Calu3 (cell line): ENCODE data around the gene F2RL3. TPM values are rescaled to one million over a fixed set of nuclear protein-coding genes. Genes with fewer than 3 reads are reported as not detected.

Source experiments
- BruUV-seq: library from RNA; stranded (reverse); fragments of 400-500 nt; replicated peaks from 2 replicates; lab custom pipeline; 2021; lab: Mats Ljungman, UMichigan
- CTCF ChIA-PET: fragments of 300-600 bp; sonication (Branson Sonifier 250); formaldehyde crosslinking; loops from one replicate; lab custom pipeline; 2022; ENCODE audit warnings: antibody characterized with exemption; lab: Charles Lee
- DNase-seq: peaks from one replicate; pipeline ENCODE4 v3.0.0; 2022
- H3K27ac Mint-ChIP-seq: one replicate; pipeline ENCODE4 v1.8.0; 2022; ENCODE audit warnings: mixed read lengths; ENCODE audit not compliant: unreplicated experiment
- H3K27me3 Mint-ChIP-seq: one replicate; pipeline ENCODE4 v1.8.0; 2022; ENCODE audit warnings: mixed read lengths; ENCODE audit not compliant: unreplicated experiment
- H3K36me3 Mint-ChIP-seq: one replicate; pipeline ENCODE4 v1.8.0; 2022; ENCODE audit warnings: mild to moderate bottlenecking, moderate library complexity, mixed read lengths; ENCODE audit not compliant: insufficient read depth, unreplicated experiment
- H3K4me1 Mint-ChIP-seq: one replicate; pipeline ENCODE4 v1.8.0; 2022; ENCODE audit warnings: mild to moderate bottlenecking, low read depth, mixed read lengths; ENCODE audit not compliant: unreplicated experiment
- H3K4me3 Mint-ChIP-seq: one replicate; pipeline ENCODE4 v1.8.0; 2022; ENCODE audit warnings: mild to moderate bottlenecking, low read depth, moderate library complexity, mixed read lengths; ENCODE audit not compliant: unreplicated experiment
- H3K9me3 Mint-ChIP-seq: one replicate; pipeline ENCODE4 v1.8.0; 2022; ENCODE audit warnings: low read depth, mixed read lengths; ENCODE audit not compliant: unreplicated experiment
- CTCF ChIP-seq: fragments of 200-600 bp; IDR thresholded peaks from one replicate; pipeline ENCODE4 v1.8.0; 2022; ENCODE audit warnings: antibody characterized with exemption; ENCODE audit not compliant: unreplicated experiment
- intact Hi-C: fragments of 100-400 bp; cut with micrococcal nuclease; formaldehyde crosslinking; loops from one replicate; pipeline ENCODE4 v1.10.0; 2022; ENCODE audit not compliant: unreplicated experiment
- total RNA-seq: library from RNA; stranded (reverse); gene quantifications from 2 replicates; pipeline ENCODE4 v1.2.3, GENCODE V29; 2022

F2RL3 gene
- total RNA-seq, 1 experiment from 2014 or later = not detected

- no peaks in the 10 kb centered on the region for H3K9me3 Mint-ChIP-seq
- DNase-seq = no peak
- intact Hi-C loops = no loop called here
- CTCF ChIA-PET = no interaction called here
- TF ChIP-seq CTCF = no peak
- no peaks in the 10 kb centered on the region for H3K27me3 Mint-ChIP-seq
- BruUV-seq = no TSS peak
- H3K4me3 Mint-ChIP-seq = no peak overlapping the region
- H3K4me1 Mint-ChIP-seq = no peaks in the 10 kb centered on the region
- peaks cover 12% of the 10 kb centered on the region for H3K36me3 Mint-ChIP-seq
- no peak overlapping the region for H3K27ac Mint-ChIP-seq
These were observed 14.5 kb downstream of the F2RL3 start for GRCh38 chr19:16903347-16903746.

GRCh38 chr19:16904599-16904998 lies 15.8 kb downstream of the F2RL3 start:
- no peak for TF ChIP-seq CTCF
- intact Hi-C loops = no loop called here
- H3K9me3 Mint-ChIP-seq = no peaks in the 10 kb centered on the region
- no peaks in the 10 kb centered on the region for H3K27me3 Mint-ChIP-seq
- H3K27ac Mint-ChIP-seq = no peak overlapping the region
- no peak overlapping the region for H3K4me3 Mint-ChIP-seq
- H3K36me3 Mint-ChIP-seq = peaks cover 5% of the 10 kb centered on the region
- no peaks in the 10 kb centered on the region for H3K4me1 Mint-ChIP-seq
- BruUV-seq = no TSS peak
- no peak for DNase-seq
- CTCF ChIA-PET = interaction anchor here (0.5 kb wide), 1 partner anchor 312 kb away, joined by 5 read pairs; no protein-coding TSS in a partner anchor

- no peaks in the 10 kb centered on the region for H3K36me3 Mint-ChIP-seq
- BruUV-seq = no TSS peak
- H3K9me3 Mint-ChIP-seq = peaks cover 3% of the 10 kb centered on the region
- H3K4me3 Mint-ChIP-seq = no peak overlapping the region
- TF ChIP-seq CTCF = no peak
- no peaks in the 10 kb centered on the region for H3K27me3 Mint-ChIP-seq
- H3K4me1 Mint-ChIP-seq = no peaks in the 10 kb centered on the region
- DNase-seq = no peak
- CTCF ChIA-PET = no interaction called here
- no peak overlapping the region for H3K27ac Mint-ChIP-seq
- intact Hi-C loops = no loop called here
These were observed 20.0 kb downstream of the F2RL3 start for GRCh38 chr19:16908759-16909158.

GRCh38 chr19:16911046-16911445 lies 22.2 kb downstream of the F2RL3 start:
- peaks cover 10% of the 10 kb centered on the region for H3K27me3 Mint-ChIP-seq
- CTCF ChIA-PET = interaction anchor here (1.1 kb wide), 1 partner anchor 141 kb away, joined by 7 read pairs; no protein-coding TSS in a partner anchor

More at GRCh38 chr19:16911046-16911445, 22.2 kb downstream of the F2RL3 start:
- intact Hi-C loops = no loop called here
- BruUV-seq = no TSS peak
- no peak for DNase-seq
- H3K9me3 Mint-ChIP-seq = peaks cover 3% of the 10 kb centered on the region
- no peaks in the 10 kb centered on the region for H3K36me3 Mint-ChIP-seq
- H3K4me3 Mint-ChIP-seq = no peak overlapping the region
- no peak for TF ChIP-seq CTCF
- no peaks in the 10 kb centered on the region for H3K4me1 Mint-ChIP-seq
- no peak overlapping the region for H3K27ac Mint-ChIP-seq
